Natural killer cell (primary cell): ENCODE measurements around the gene MTG2. TPM values are rescaled to one million over a fixed set of nuclear protein-coding genes. Genes with fewer than 3 reads are reported as not detected.

ENCODE experiments used
- ATAC-seq, 3 donors: fragments of 150-1000 bp in 2 of 3; fragments of 200-7000 bp in 1 of 3; cut with Tn5 transposase; 1 replicate in 1 of 3; 2 replicates in 2 of 3; pipeline ENCODE4 v1.10.0; 2021; ENCODE audit warnings: mild to moderate bottlenecking in 2 of 3, moderate library complexity in 2 of 3
- DNase-seq, 2 donors: peaks; one replicate each; pipeline versions ENCODE4 v3.0.0 to v3.0.0-alpha.2; 2013 to 2021; ENCODE audit warnings: mixed read lengths in 1 of 2
- H3K27ac ChIP-seq: one replicate; pipeline ENCODE4 v1.5.1; 2013; ENCODE audit warnings: mild to moderate bottlenecking, low read length
- H3K27me3 ChIP-seq: one replicate; pipeline ENCODE4 v1.6.1; 2013; ENCODE audit warnings: low read length; ENCODE audit not compliant: control insufficient read depth, insufficient read depth
- H3K36me3 ChIP-seq: one replicate; pipeline ENCODE4 v1.6.1; 2013; ENCODE audit warnings: low read length; ENCODE audit not compliant: control insufficient read depth, insufficient read depth
- H3K4me1 ChIP-seq: one replicate; pipeline ENCODE4 v1.6.1; 2013; ENCODE audit warnings: low read length; ENCODE audit not compliant: control insufficient read depth, insufficient read depth
- H3K4me3 ChIP-seq: one replicate; pipeline ENCODE4 v1.5.1; 2013; ENCODE audit warnings: low read length
- H3K9me3 ChIP-seq: one replicate; pipeline ENCODE4 v1.6.1; 2013; ENCODE audit warnings: low read length; ENCODE audit not compliant: control insufficient read depth, insufficient read depth
- H3K27ac Mint-ChIP-seq, 2 donors: one replicate each; pipeline ENCODE4 v1.8.0; 2022; ENCODE audit warnings: mild to moderate bottlenecking in 2 of 2, mixed read lengths in 2 of 2, moderate library complexity in 1 of 2
- H3K27me3 Mint-ChIP-seq, 2 donors: one replicate each; pipeline ENCODE4 v1.8.0; 2022; ENCODE audit warnings: low read depth in 2 of 2, mixed read lengths in 2 of 2
- H3K36me3 Mint-ChIP-seq: one replicate; pipeline ENCODE4 v1.8.0; 2022; ENCODE audit warnings: mixed read lengths
- H3K4me1 Mint-ChIP-seq, 2 donors: one replicate each; pipeline ENCODE4 v1.8.0; 2022; ENCODE audit warnings: mixed read lengths in 2 of 2
- H3K4me3 Mint-ChIP-seq: one replicate; pipeline ENCODE4 v1.8.0; 2022; ENCODE audit warnings: mild to moderate bottlenecking, moderate library complexity, mixed read lengths
- H3K9me3 Mint-ChIP-seq, 2 donors: one replicate each; pipeline ENCODE4 v1.8.0; 2022; ENCODE audit warnings: mixed read lengths in 2 of 2
- CTCF ChIP-seq: fragments of 200-600 bp; IDR thresholded peaks from one replicate; pipeline ENCODE4 v1.8.0; 2022; ENCODE audit warnings: antibody characterized with exemption
- WGBS: methylation state at CpG from one replicate; pipeline ENCODE4 v1.1.7; 2013; ENCODE audit warnings: missing lambda C conversion rate; ENCODE audit not compliant: insufficient coverage; 5-methylcytosine and 5-hydroxymethylcytosine counted together
- intact Hi-C: fragments of 100-400 bp; cut with micrococcal nuclease; formaldehyde crosslinking; loops from one replicate; pipeline ENCODE4 v1.14.2; 2022
- total RNA-seq, 4 donors: library from RNA; stranded (reverse); fragments of 120-200 nt in 1 of 4; gene quantifications; one replicate each; pipeline versions ENCODE4 v1.2.3 to v1.2.4, GENCODE V29; 2013 to 2022

The MTG2 gene
- total RNA-seq, 3 donors from 2014 or later (not counting 1 experiment from before 2014, with no cell fraction given), result 16.8 to 25.8 (median 25.3) TPM

- DNase-seq (no peak), ATAC-seq (peak in 1 of 3 donors; percentile 53)
- no peaks in the 10 kb centered on the region for H3K27me3 ChIP-seq
- no peaks in the 10 kb centered on the region for H3K9me3 ChIP-seq
- WGBS, result 63% methylated on average over 36 of the region's 37 CpGs
- Mint-ChIP-seq H3K4me3 (no peak overlapping the region), H3K36me3 (no peaks in the 10 kb centered on the region), H3K9me3 (no peaks in the 10 kb centered on the region), H3K27me3 (peaks cover 13 to 15% of the 10 kb centered on the region in 2 donors), H3K27ac (no peak overlapping the region), H3K4me1 (no peaks in the 10 kb centered on the region)
- no peak overlapping the region for H3K4me3 ChIP-seq
- intact Hi-C loops, result no loop called here
- no peak for TF ChIP-seq CTCF
- H3K27ac ChIP-seq, result no peak overlapping the region
- H3K36me3 ChIP-seq, result no peaks in the 10 kb centered on the region
- H3K4me1 ChIP-seq, result no peaks in the 10 kb centered on the region
Measured at GRCh38 chr20:62227977-62228958, 45.4 kb downstream of the MTG2 start.

DNA sequence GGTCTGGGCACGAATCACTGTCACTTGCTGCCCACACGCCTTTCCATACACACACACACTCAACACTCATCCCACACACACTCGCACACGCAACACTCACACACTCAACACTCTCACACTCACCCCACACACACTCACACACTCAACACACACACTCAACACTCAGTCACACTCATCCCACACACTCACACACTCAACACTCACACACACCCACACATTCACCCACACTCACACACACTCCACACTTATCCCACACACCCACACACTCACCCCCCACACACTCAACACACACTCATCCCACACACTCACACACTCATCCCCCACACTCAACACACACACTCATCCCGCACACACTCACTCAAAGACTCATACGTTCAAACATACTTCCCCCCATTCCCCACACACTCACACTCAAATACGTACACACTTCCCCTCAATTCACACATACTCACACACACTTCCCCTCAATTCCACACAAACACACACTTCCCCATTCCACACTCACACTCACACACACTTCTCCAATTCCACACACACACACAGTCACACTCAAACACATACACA, 46.2 kb downstream of the MTG2 start:
- H3K9me3 ChIP-seq, result no peaks in the 10 kb centered on the region
- no peaks in the 10 kb centered on the region for H3K27me3 ChIP-seq
- no peaks in the 10 kb centered on the region for H3K4me1 ChIP-seq
- Mint-ChIP-seq H3K36me3 (no peaks in the 10 kb centered on the region), H3K4me3 (no peak overlapping the region), H3K27ac (no peak overlapping the region), H3K4me1 (no peaks in the 10 kb centered on the region), H3K27me3 (peaks cover 13 to 15% of the 10 kb centered on the region in 2 donors), H3K9me3 (no peaks in the 10 kb centered on the region)
- ATAC-seq (peak in 1 of 3 donors; percentile 5), DNase-seq (no peak)
- H3K27ac ChIP-seq, result no peak overlapping the region
- no peaks in the 10 kb centered on the region for H3K36me3 ChIP-seq
- no peak overlapping the region for H3K4me3 ChIP-seq
- no peak for TF ChIP-seq CTCF
- intact Hi-C loops, result no loop called here
- 67% methylated on average over 7 of the region's 7 CpGs for WGBS

DNA sequence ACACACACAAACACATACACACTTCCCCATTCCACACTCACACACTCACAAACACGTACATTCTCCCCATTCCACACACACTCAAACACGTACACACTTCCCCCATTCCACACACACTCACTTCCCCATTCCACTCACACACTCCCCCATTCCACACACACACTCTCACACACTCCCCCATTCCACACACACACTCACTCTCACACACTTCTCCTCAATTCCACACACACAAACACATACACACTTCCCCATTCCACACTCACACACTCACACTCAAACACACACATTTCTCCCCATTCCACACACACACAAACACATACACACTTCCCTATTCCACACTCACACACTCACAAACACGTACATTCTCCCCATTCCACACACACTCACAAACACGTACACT, 46.8 kb downstream of the MTG2 start:
- intact Hi-C loops, result no loop called here
- no peak for ATAC-seq

More for the DNA sequence above, 46.8 kb downstream of the MTG2 start:
- Mint-ChIP-seq H3K36me3 (no peaks in the 10 kb centered on the region), H3K27me3 (peaks cover 9% of the 10 kb centered on the region in 2 donors), H3K4me3 (no peak overlapping the region), H3K27ac (no peak overlapping the region), H3K9me3 (no peaks in the 10 kb centered on the region), H3K4me1 (no peaks in the 10 kb centered on the region)
- Histone ChIP-seq H3K36me3 (no peaks in the 10 kb centered on the region), H3K4me3 (no peak overlapping the region), H3K4me1 (no peaks in the 10 kb centered on the region), H3K27ac (no peak overlapping the region), H3K27me3 (no peaks in the 10 kb centered on the region), H3K9me3 (no peaks in the 10 kb centered on the region)
- DNase-seq, result no peak
- 33% methylated on average over 4 of the region's 4 CpGs for WGBS
- no peak for TF ChIP-seq CTCF
